ENCODE measurements around the gene HLA-E. TPM values are rescaled to one million over a fixed set of nuclear protein-coding genes. Genes with fewer than 3 reads are reported as not detected.
"Not testable (repeated sequence)": the region's sequence is repeated elsewhere in the genome, so short reads cannot be mapped to it uniquely, and the experiment has no call there.

The HLA-E gene
- total RNA-seq, 1 experiment from 2014 or later = 131 TPM

- H3K27me3 ChIP-seq (ENCODE audit: low read length); H3K27ac ChIP-seq (ENCODE audit: low read length); H3K9me3 ChIP-seq (ENCODE audit: low read length); H3F3A ChIP-seq (ENCODE audit: low read length, unreplicated experiment); CTCF ChIA-PET; H3K4me2 ChIP-seq (ENCODE audit: low read length); ATAC-seq; H3K9me2 ChIP-seq (replicated peaks; ENCODE audit: low read length); BruUV-seq (replicated peaks); H3K36me3 ChIP-seq (ENCODE audit: low read depth, low read length); H2AFZ ChIP-seq (ENCODE audit: low read length); H3K9ac ChIP-seq (ENCODE audit: low read length); H4K20me1 ChIP-seq (ENCODE audit: low read length); H3K79me2 ChIP-seq (ENCODE audit: low read length); H3K4me3 ChIP-seq (ENCODE audit: low read length); POLR2A ChIA-PET (ENCODE audit: unreplicated experiment); intact Hi-C loops (cut with micrococcal nuclease): not testable (repeated sequence)
- H3K4me1 ChIP-seq (ENCODE audit: insufficient read depth, low read length) = peaks cover 22% of the 10 kb centered on the region
- DNase-seq = peak; percentile 9
These were observed 29.3 kb downstream of the HLA-E start for GRCh38 chr6:30518505-30519145.

GRCh38 chr6:30520522-30520921 lies 31.2 kb downstream of the HLA-E start:
- Histone ChIP-seq H3K4me2 (ENCODE audit: low read length) (peak overlapping the region; percentile 42), H3K9me3 (ENCODE audit: low read length) (no peaks in the 10 kb centered on the region), H3K36me3 (ENCODE audit: low read depth, low read length) (no peaks in the 10 kb centered on the region), H3K79me2 (ENCODE audit: low read length) (no peaks in the 10 kb centered on the region), H3K4me3 (ENCODE audit: low read length) (no peak overlapping the region), H3K9ac (ENCODE audit: low read length) (peak overlapping the region; percentile 38; the same call in 1 of the 2 replicates), H4K20me1 (ENCODE audit: low read length) (no peaks in the 10 kb centered on the region), H2AFZ (ENCODE audit: low read length) (peak overlapping the region; percentile 3; the same call in 1 of the 2 replicates), H3K4me1 (ENCODE audit: insufficient read depth, low read length) (peaks cover 22% of the 10 kb centered on the region), H3F3A (ENCODE audit: low read length, unreplicated experiment) (no peaks in the 10 kb centered on the region), H3K9me2 (replicated peaks; ENCODE audit: low read length) (no peaks in the 10 kb centered on the region), H3K27me3 (ENCODE audit: low read length) (no peaks in the 10 kb centered on the region), H3K27ac (ENCODE audit: low read length) (peak overlapping the region; percentile 81)
- BruUV-seq (replicated peaks) = no TSS peak
- no peak; the same call in 1 of the 2 replicates for ATAC-seq
- ChIA-PET POLR2A (ENCODE audit: unreplicated experiment) (interaction anchor here (0.5 to 0.6 kb wide), 3 partner anchors 50 to 1151 kb away, joined by 3 to 4 read pairs (median 4); no protein-coding TSS in a partner anchor), CTCF (interaction anchor here (0.6 to 0.9 kb wide), 2 partner anchors 24 to 78 kb away, joined by 3 to 5 read pairs; no protein-coding TSS in a partner anchor)
- intact Hi-C loops (cut with micrococcal nuclease) = no loop called here
- peak; percentile 49 for DNase-seq
- no peak for TF ChIP-seq CTCF (conservative IDR thresholded peaks at IDR 0.05; ENCODE audit: low read depth, low read length)
- TF ChIP-seq EZH2phosphoT487 (IDR thresholded peaks at IDR 0.05; ENCODE audit: borderline replicate concordance, low read length) = no peak
- TF ChIP-seq EZH2 (IDR thresholded peaks at IDR 0.05; ENCODE audit: low read length, unreplicated experiment) = no peak

- H3K27me3 ChIP-seq (ENCODE audit: low read length); H4K20me1 ChIP-seq (ENCODE audit: low read length); H3K9me3 ChIP-seq (ENCODE audit: low read length); H3K4me3 ChIP-seq (ENCODE audit: low read length); intact Hi-C loops (cut with micrococcal nuclease); H3K36me3 ChIP-seq (ENCODE audit: low read depth, low read length); H3K9me2 ChIP-seq (replicated peaks; ENCODE audit: low read length); BruUV-seq (replicated peaks); H3F3A ChIP-seq (ENCODE audit: low read length, unreplicated experiment); H3K79me2 ChIP-seq (ENCODE audit: low read length): not testable (repeated sequence)
- peak overlapping the region; percentile 3 for H2AFZ ChIP-seq (ENCODE audit: low read length)
- H3K27ac ChIP-seq (ENCODE audit: low read length) = peak overlapping the region; percentile 81
- DNase-seq = peak; percentile 88
- ATAC-seq = peak; percentile 90
- peak overlapping the region; percentile 38; the same call in 1 of the 2 replicates for H3K9ac ChIP-seq (ENCODE audit: low read length)
- H3K4me1 ChIP-seq (ENCODE audit: insufficient read depth, low read length) = peaks cover 20% of the 10 kb centered on the region
- POLR2A ChIA-PET (ENCODE audit: unreplicated experiment) = interaction anchor here (0.5 to 0.6 kb wide), 2 partner anchors 50 to 55 kb away, joined by 3 to 4 read pairs; no protein-coding TSS in a partner anchor
- peak overlapping the region; percentile 42 for H3K4me2 ChIP-seq (ENCODE audit: low read length)
- CTCF ChIA-PET = interaction anchor here (0.6 to 0.9 kb wide), 2 partner anchors 25 to 78 kb away, joined by 3 to 5 read pairs; no protein-coding TSS in a partner anchor
These were observed 31.8 kb downstream of the HLA-E start for GRCh38 chr6:30521082-30521481.

GRCh38 chr6:30521952-30522351 lies 32.6 kb downstream of the HLA-E start:
- H3K9me3 ChIP-seq (ENCODE audit: low read length); CTCF ChIA-PET; H3K9ac ChIP-seq (ENCODE audit: low read length); H3K79me2 ChIP-seq (ENCODE audit: low read length); H4K20me1 ChIP-seq (ENCODE audit: low read length); H2AFZ ChIP-seq (ENCODE audit: low read length); H3K27me3 ChIP-seq (ENCODE audit: low read length); ATAC-seq; H3K27ac ChIP-seq (ENCODE audit: low read length); H3K36me3 ChIP-seq (ENCODE audit: low read depth, low read length); BruUV-seq (replicated peaks); H3K4me2 ChIP-seq (ENCODE audit: low read length); H3F3A ChIP-seq (ENCODE audit: low read length, unreplicated experiment); H3K9me2 ChIP-seq (replicated peaks; ENCODE audit: low read length); H3K4me3 ChIP-seq (ENCODE audit: low read length); intact Hi-C loops (cut with micrococcal nuclease); DNase-seq: not testable (repeated sequence)
- peaks cover 17% of the 10 kb centered on the region for H3K4me1 ChIP-seq (ENCODE audit: insufficient read depth, low read length)
- POLR2A ChIA-PET (ENCODE audit: unreplicated experiment) = interaction anchor here (0.5 to 0.6 kb wide), 2 partner anchors 12 to 72 kb away, joined by 3 read pairs; no protein-coding TSS in a partner anchor

GRCh38 chr6:30526444-30526843 lies 37.1 kb downstream of the HLA-E start:
- not testable (repeated sequence) for BruUV-seq (replicated peaks)

More at GRCh38 chr6:30526444-30526843, 37.1 kb downstream of the HLA-E start:
- DNase-seq; H3K9me3 ChIP-seq (ENCODE audit: low read length); H3K9ac ChIP-seq (ENCODE audit: low read length); H3K79me2 ChIP-seq (ENCODE audit: low read length); H3K27ac ChIP-seq (ENCODE audit: low read length); CTCF ChIA-PET; H2AFZ ChIP-seq (ENCODE audit: low read length); H3K27me3 ChIP-seq (ENCODE audit: low read length); H3K4me2 ChIP-seq (ENCODE audit: low read length); ATAC-seq; H3K9me2 ChIP-seq (replicated peaks; ENCODE audit: low read length); H3F3A ChIP-seq (ENCODE audit: low read length, unreplicated experiment); intact Hi-C loops (cut with micrococcal nuclease); H4K20me1 ChIP-seq (ENCODE audit: low read length); H3K36me3 ChIP-seq (ENCODE audit: low read depth, low read length); POLR2A ChIA-PET (ENCODE audit: unreplicated experiment); H3K4me3 ChIP-seq (ENCODE audit: low read length): not testable (repeated sequence)
- peaks cover 32% of the 10 kb centered on the region for H3K4me1 ChIP-seq (ENCODE audit: insufficient read depth, low read length)

Data from PC-3 (cell line).